ENCODE results near the gene GRIN2A.

DNA sequence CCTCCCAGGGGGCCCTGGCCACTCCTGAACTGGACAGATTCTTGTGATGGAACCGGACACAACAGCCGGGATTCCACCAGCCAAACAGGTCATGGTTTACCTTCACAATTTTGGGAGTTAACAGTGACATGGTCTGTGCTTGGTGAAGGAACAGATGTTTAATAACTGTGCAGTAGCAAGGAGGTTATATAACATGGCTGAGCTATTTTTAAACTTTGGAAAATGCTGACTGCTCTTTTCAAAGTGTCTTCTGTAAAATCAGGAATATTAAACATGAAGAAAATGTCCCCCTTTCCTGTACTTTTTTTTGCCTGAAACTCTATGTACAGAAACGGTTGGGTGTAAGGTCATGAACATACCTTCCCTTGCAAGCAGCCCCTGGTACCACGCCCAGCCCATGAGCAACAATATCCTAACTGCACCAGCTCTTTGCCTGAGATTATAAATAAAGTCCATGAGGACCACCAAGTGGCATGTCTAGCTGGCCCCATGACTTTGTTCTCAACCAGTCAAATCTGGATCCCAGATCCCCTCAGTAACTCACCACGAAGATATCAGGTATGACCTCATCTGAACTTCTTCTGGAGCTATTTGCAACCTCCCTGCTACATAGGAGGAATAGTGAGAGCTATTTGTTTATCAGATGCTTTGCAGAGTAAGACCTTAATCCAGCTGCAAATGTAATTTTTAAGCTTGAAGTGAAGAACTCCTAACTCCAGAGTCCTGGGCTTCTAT lies 249.1 kb downstream of the GRIN2A start:
- TF ChIP-seq, protein P1, sequence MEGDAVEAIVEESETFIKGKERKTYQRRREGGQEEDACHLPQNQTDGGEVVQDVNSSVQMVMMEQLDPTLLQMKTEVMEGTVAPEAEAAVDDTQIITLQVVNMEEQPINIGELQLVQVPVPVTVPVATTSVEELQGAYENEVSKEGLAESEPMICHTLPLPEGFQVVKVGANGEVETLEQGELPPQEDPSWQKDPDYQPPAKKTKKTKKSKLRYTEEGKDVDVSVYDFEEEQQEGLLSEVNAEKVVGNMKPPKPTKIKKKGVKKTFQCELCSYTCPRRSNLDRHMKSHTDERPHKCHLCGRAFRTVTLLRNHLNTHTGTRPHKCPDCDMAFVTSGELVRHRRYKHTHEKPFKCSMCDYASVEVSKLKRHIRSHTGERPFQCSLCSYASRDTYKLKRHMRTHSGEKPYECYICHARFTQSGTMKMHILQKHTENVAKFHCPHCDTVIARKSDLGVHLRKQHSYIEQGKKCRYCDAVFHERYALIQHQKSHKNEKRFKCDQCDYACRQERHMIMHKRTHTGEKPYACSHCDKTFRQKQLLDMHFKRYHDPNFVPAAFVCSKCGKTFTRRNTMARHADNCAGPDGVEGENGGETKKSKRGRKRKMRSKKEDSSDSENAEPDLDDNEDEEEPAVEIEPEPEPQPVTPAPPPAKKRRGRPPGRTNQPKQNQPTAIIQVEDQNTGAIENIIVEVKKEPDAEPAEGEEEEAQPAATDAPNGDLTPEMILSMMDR (IDR thresholded peaks at IDR 0.05), result no peak
- no peak for TF ChIP-seq POLR2A (IDR thresholded peaks at IDR 0.05)
